ENCODE data around the gene IRF6. TPM values are rescaled to one million over a fixed set of nuclear protein-coding genes. Genes with fewer than 3 reads are reported as not detected.

Gene IRF6
- total RNA-seq, 1 experiment from 2014 or later: 35.2 TPM

- no TSS peak for BruUV-seq (replicated peaks)
- Histone ChIP-seq H3K36me3 (ENCODE audit: control insufficient read depth in 1 of 2, insufficient read depth in 2 of 2, low read length in 2 of 2) (peaks cover 42 to 44% of the 10 kb centered on the region in 2 experiments), H3K27ac (ENCODE audit: low read depth, low read length) (no peak overlapping the region), H3K27me3 (ENCODE audit: insufficient read depth, low read length) (no peaks in the 10 kb centered on the region), H3K4me2 (ENCODE audit: low read length) (no peak overlapping the region), H3K79me2 (ENCODE audit: insufficient read depth, low read length) (peaks cover 41% of the 10 kb centered on the region), H3K9me2 (ENCODE audit: insufficient read depth) (no peaks in the 10 kb centered on the region), H3K9me3 (ENCODE audit: control insufficient read depth in 1 of 2, insufficient read depth in 1 of 2, low read depth in 1 of 2, low read length in 2 of 2) (no peaks in the 10 kb centered on the region), H2AFZ (ENCODE audit: low read depth, low read length, poor library complexity, severe bottlenecking) (no peak overlapping the region), H3K4me1 (ENCODE audit: control insufficient read depth in 1 of 2, insufficient read depth in 2 of 2, low read length in 2 of 2) (peaks cover 0 to 26% of the 10 kb centered on the region in 2 experiments; a peak in 1 of 4 replicates), H4K20me1 (ENCODE audit: insufficient read depth) (no peaks in the 10 kb centered on the region), H3K9ac (ENCODE audit: low read length) (no peak overlapping the region), H3K4me3 (replicated peaks in 1 of 2; ENCODE audit: low read depth in 1 of 2, low read length in 2 of 2) (no peak overlapping the region)
- TF ChIP-seq TCF7L2 (IDR thresholded peaks at IDR 0.05; ENCODE audit: borderline replicate concordance, extremely low read depth, insufficient read depth, insufficient read length) (no peak), POLR2AphosphoS5 (IDR thresholded peaks at IDR 0.05; ENCODE audit: low read depth, low read length) (no peak), YY1 (IDR thresholded peaks at IDR 0.05; ENCODE audit: extremely low read depth, insufficient replicate concordance, low read depth, low read length) (no peak)
- ATAC-seq (no peak), DNase-seq (ENCODE audit: low read depth, low spot score) (no peak)
- POLR2A ChIA-PET: no interaction called here
- RAD21 ChIA-PET (ENCODE audit: low non-redundant PET in 1 of 2, low total read pairs in 2 of 2, uncharacterized antibody in 2 of 2, unreplicated experiment in 2 of 2): no interaction called here
- CTCF ChIA-PET: no interaction called here
- intact Hi-C loops (cut with micrococcal nuclease): no loop called here
These were observed 25.7 kb upstream of the IRF6 start for GRCh38 chr1:209831615-209832014.

- POLR2A ChIA-PET: no interaction called here
- Histone ChIP-seq H3K27me3 (ENCODE audit: insufficient read depth, low read length) (no peaks in the 10 kb centered on the region), H3K79me2 (ENCODE audit: insufficient read depth, low read length) (peaks cover 41% of the 10 kb centered on the region), H3K27ac (ENCODE audit: low read depth, low read length) (no peak overlapping the region), H3K9me2 (ENCODE audit: insufficient read depth) (no peaks in the 10 kb centered on the region), H2AFZ (ENCODE audit: low read depth, low read length, poor library complexity, severe bottlenecking) (no peak overlapping the region), H3K9ac (ENCODE audit: low read length) (no peak overlapping the region), H4K20me1 (ENCODE audit: insufficient read depth) (no peaks in the 10 kb centered on the region), H3K4me1 (ENCODE audit: control insufficient read depth in 1 of 2, insufficient read depth in 2 of 2, low read length in 2 of 2) (peaks cover 0 to 21% of the 10 kb centered on the region in 2 experiments; a peak in 1 of 4 replicates), H3K4me2 (ENCODE audit: low read length) (no peak overlapping the region), H3K4me3 (replicated peaks in 1 of 2; ENCODE audit: low read depth in 1 of 2, low read length in 2 of 2) (no peak overlapping the region), H3K9me3 (ENCODE audit: control insufficient read depth in 1 of 2, insufficient read depth in 1 of 2, low read depth in 1 of 2, low read length in 2 of 2) (no peaks in the 10 kb centered on the region), H3K36me3 (ENCODE audit: control insufficient read depth in 1 of 2, insufficient read depth in 2 of 2, low read length in 2 of 2) (peaks cover 37 to 41% of the 10 kb centered on the region in 2 experiments)
- no peak for ATAC-seq
- no peak for TF ChIP-seq YY1 (IDR thresholded peaks at IDR 0.05; ENCODE audit: extremely low read depth, insufficient replicate concordance, low read depth, low read length)
- no peak for TF ChIP-seq POLR2A (IDR thresholded peaks at IDR 0.05; ENCODE audit: borderline replicate concordance, extremely low read depth, insufficient read depth, insufficient read length)
- TF ChIP-seq TCF7L2 (IDR thresholded peaks at IDR 0.05; ENCODE audit: borderline replicate concordance, extremely low read depth, insufficient read depth, insufficient read length): no peak
- TF ChIP-seq REST (IDR thresholded peaks at IDR 0.05; ENCODE audit: low read depth): no peak
- TF ChIP-seq EGR1 (IDR thresholded peaks at IDR 0.05; ENCODE audit: low read depth): no peak
- no peak for TF ChIP-seq RAD21 (IDR thresholded peaks at IDR 0.05; ENCODE audit: low read depth)
- TF ChIP-seq CTCF (IDR thresholded peaks at IDR 0.05 in 2 of 3, conservative IDR thresholded peaks at IDR 0.05 in 1 of 3; ENCODE audit: borderline replicate concordance in 1 of 3, insufficient read depth in 1 of 3, low read depth in 2 of 3, low read length in 2 of 3): no peak
- no peak for TF ChIP-seq MAX (IDR thresholded peaks at IDR 0.05)
- no peak for TF ChIP-seq SP1 (IDR thresholded peaks at IDR 0.05; ENCODE audit: low read depth)
- no peak for TF ChIP-seq CEBPB (IDR thresholded peaks at IDR 0.05; ENCODE audit: low read depth)
- TF ChIP-seq SIN3A (IDR thresholded peaks at IDR 0.05; ENCODE audit: low read depth): no peak
- no peak for TF ChIP-seq ZNF274 (IDR thresholded peaks at IDR 0.05; ENCODE audit: low read depth, low read length)
- TF ChIP-seq ZFX (IDR thresholded peaks at IDR 0.05): no peak
- CTCF ChIA-PET: interaction anchor here (0.7 kb wide), 1 partner anchor 193 kb away, joined by 3 read pairs; no protein-coding TSS in a partner anchor
- intact Hi-C loops (cut with micrococcal nuclease): no loop called here
- RAD21 ChIA-PET (ENCODE audit: low non-redundant PET in 1 of 2, low total read pairs in 2 of 2, uncharacterized antibody in 2 of 2, unreplicated experiment in 2 of 2): no interaction called here
- DNase-seq (ENCODE audit: low read depth, low spot score): no peak
- BruUV-seq (replicated peaks): no TSS peak
These were observed 24.8 kb upstream of the IRF6 start for GRCh38 chr1:209830722-209831121.
